GM13976 (cell line): ENCODE measurements around the gene STEAP3.
A peak's percentile ranks its signal among the peaks of the same experiment; 100 is the strongest.

ENCODE experiments used
- DNase-seq: peaks from one replicate; pipeline ENCODE4 v3.0.0; 2012; ENCODE audit warnings: low spot score
- CTCF ChIP-seq: IDR thresholded peaks from 2 replicates; pipeline ENCODE4 v1.5.1; 2012; ENCODE audit warnings: borderline replicate concordance, mild to moderate bottlenecking; ENCODE audit not compliant: insufficient read depth; ENCODE audit errors: extremely low read depth, missing control alignments, control extremely low read depth
- in situ Hi-C: fragments of 300-500 bp; cut with MboI; formaldehyde crosslinking; loops from one replicate; pipeline ENCODE4 v1.12.0; 2022; ENCODE audit warnings: low sequenced_read_pairs, mixed read lengths, inconsistent platforms; ENCODE audit not compliant: unreplicated experiment

STEAP3 gene

GRCh38 chr2:119223521-119224390 is at the start of gene STEAP3:
TSS of gene STEAP3 (plus strand) at chr2:119223834. CDS start at chr2:119231013, 7,179 bp downstream.
- DNase-seq: peak; percentile 92
- no peak for TF ChIP-seq CTCF
- in situ Hi-C loops: no loop called here

- in situ Hi-C loops: no loop called here
- DNase-seq: peak; percentile 75
- TF ChIP-seq CTCF: peak; percentile 78
Observed at GRCh38 chr2:119174216-119174992, 49.2 kb upstream of the STEAP3 start.

GRCh38 chr2:119174993-119175347 is 48.7 kb upstream of the STEAP3 start:
- in situ Hi-C loops: loop anchor here (25.0 kb wide), 1 partner anchor 288 kb away; no protein-coding TSS in a partner anchor
- DNase-seq: no peak
- no peak for TF ChIP-seq CTCF

- in situ Hi-C loops: loop anchor here (25.0 kb wide), 1 partner anchor 288 kb away; no protein-coding TSS in a partner anchor
- no peak for TF ChIP-seq CTCF
- DNase-seq: no peak
Observed at GRCh38 chr2:119175517-119175916, 48.1 kb upstream of the STEAP3 start.

GRCh38 chr2:119177171-119177837 is 46.3 kb upstream of the STEAP3 start:
- no peak for TF ChIP-seq CTCF
- no peak for DNase-seq
- in situ Hi-C loops: loop anchor here (25.0 kb wide), 1 partner anchor 290 kb away; no protein-coding TSS in a partner anchor

- in situ Hi-C loops: loop anchor here (25.0 kb wide), 1 partner anchor 291 kb away; no protein-coding TSS in a partner anchor
- TF ChIP-seq CTCF: no peak
- no peak for DNase-seq
Observed at GRCh38 chr2:119177838-119178190, 45.8 kb upstream of the STEAP3 start.
